GM12878 (cell line): ENCODE measurements around the gene SLC6A8. TPM values are rescaled to one million over a fixed set of nuclear protein-coding genes. Genes with fewer than 3 reads are reported as not detected.

Source experiments
- ATAC-seq: fragments of 200-7000 bp; cut with Tn5 transposase; 3 replicates; pipeline ENCODE4 v1.9.1; 2020; ENCODE audit warnings: mild to moderate bottlenecking, moderate library complexity
- BruUV-seq: library from RNA; stranded (reverse); fragments of 400-500 nt; replicated peaks from 2 replicates; lab custom pipeline; 2021; lab: Mats Ljungman, UMichigan
- CTCF ChIA-PET: fragments of 300-600 bp; sonication (Branson Sonifier 250); formaldehyde crosslinking; extraction: SDS; loops from one replicate; lab custom pipeline; 2021; ENCODE audit warnings: inconsistent platforms; lab: Yijun Ruan, JAX
- POLR2A ChIA-PET: fragments of 350-600 bp; formaldehyde crosslinking; extraction: SDS; loops from one replicate; lab custom pipeline; 2021; ENCODE audit warnings: inconsistent platforms; lab: Charles Lee
- RAD21 ChIA-PET: fragments of 300-600 bp; sonication (Branson Sonifier 250); formaldehyde crosslinking; loops from one replicate; lab custom pipeline; 2023; ENCODE audit warnings: antibody characterized with exemption; ENCODE audit not compliant: unreplicated experiment; lab: Charles Lee
- SMC1A ChIA-PET: fragments of 300-600 bp; sonication (Branson Sonifier 250); formaldehyde crosslinking; loops from one replicate; lab custom pipeline; 2023; ENCODE audit not compliant: unreplicated experiment, uncharacterized antibody; lab: Charles Lee
- DNase-seq: peaks from one replicate; pipeline ENCODE4 v3.0.0-alpha.2; 2011; ENCODE audit warnings: low read depth, low spot score
- FAIRE-seq: peaks from 3 replicates; lab custom pipeline; 2011; peaks lifted over from hg19 to GRCh38; lab: Jason Lieb, UNC
- H2AFZ ChIP-seq: 2 replicates; pipeline ENCODE4 v1.6.0; 2011; ENCODE audit warnings: low read depth, low read length, control low read depth; ENCODE audit not compliant: control insufficient read depth
- H3K27ac ChIP-seq: 2 replicates; pipeline ENCODE4 v1.5.1; 2011; ENCODE audit warnings: control low read depth; ENCODE audit not compliant: control insufficient read depth, insufficient read depth
- H3K27me3 ChIP-seq, 2 experiments: replicated peaks in 1 of 2; 2 replicates each; pipeline versions ENCODE4 v1.6.0 to v1.6.1; 2011; ENCODE audit warnings: low read length in 1 of 2; ENCODE audit not compliant: control insufficient read depth in 2 of 2, insufficient read depth in 2 of 2
- H3K36me3 ChIP-seq, 2 experiments: 2 replicates each; pipeline ENCODE4 v1.5.1; 2011; ENCODE audit warnings: low read length in 1 of 2; ENCODE audit not compliant: control insufficient read depth in 2 of 2, insufficient read depth in 2 of 2
- H3K4me1 ChIP-seq: 2 replicates; pipeline ENCODE4 v1.6.1; 2011; ENCODE audit warnings: mild to moderate bottlenecking, low read length, moderate library complexity, mixed read lengths; ENCODE audit not compliant: control insufficient read depth, insufficient read depth
- H3K4me2 ChIP-seq: 2 replicates; pipeline ENCODE4 v1.6.0; 2011; ENCODE audit warnings: control low read depth; ENCODE audit not compliant: control insufficient read depth, insufficient read depth
- H3K4me3 ChIP-seq: fragments of 200-600 bp; sonication (generic); 2 replicates; pipeline ENCODE4 v1.5.1; 2016
- H3K79me2 ChIP-seq: 2 replicates; pipeline ENCODE4 v1.6.0; 2011; ENCODE audit warnings: low read length; ENCODE audit not compliant: control insufficient read depth, insufficient read depth
- H3K9ac ChIP-seq: 2 replicates; pipeline ENCODE4 v1.8.0; 2011; ENCODE audit warnings: low read length, control low read depth, mixed read lengths; ENCODE audit not compliant: control insufficient read depth, insufficient read depth
- H3K9me3 ChIP-seq: replicated peaks from 3 replicates; pipeline ENCODE4 v1.5.1; 2011; ENCODE audit warnings: mild to moderate bottlenecking, low read length; ENCODE audit not compliant: control insufficient read depth, insufficient read depth
- H4K20me1 ChIP-seq: 2 replicates; pipeline ENCODE4 v1.6.0; 2011; ENCODE audit not compliant: control insufficient read depth, insufficient read depth
- BHLHE40 ChIP-seq, 2 experiments: fragments of 450-650 bp in 1 of 2; IDR thresholded peaks; 2 replicates each; pipeline ENCODE4 v1.6.1; 2011 to 2017; ENCODE audit warnings: low read depth in 2 of 2, borderline replicate concordance in 1 of 2, improper control_type of control experiment in 1 of 2, low read length in 1 of 2, mild to moderate bottlenecking in 1 of 2
- BRCA1 ChIP-seq: IDR thresholded peaks from 2 replicates; pipeline ENCODE4 v1.6.1; 2011; ENCODE audit warnings: low read depth, low read length, improper control_type of control experiment
- CTCF ChIP-seq, 3 experiments: IDR thresholded peaks in 2 of 3; conservative IDR thresholded peaks in 1 of 3; 2 replicates each; pipeline ENCODE4 v1.5.1; 2011; ENCODE audit warnings: low read depth in 3 of 3, low read length in 3 of 3, mild to moderate bottlenecking in 3 of 3, control low read depth in 2 of 3, moderate library complexity in 2 of 3, inconsistent platforms in 1 of 3, mixed read lengths in 1 of 3; ENCODE audit not compliant: control insufficient read depth in 2 of 3, insufficient read depth in 1 of 3; ENCODE audit errors: extremely low read depth in 1 of 3
- GATAD2B ChIP-seq: fragments of 450-650 bp; conservative IDR thresholded peaks from 2 replicates; pipeline ENCODE4 v1.6.1; 2017; ENCODE audit warnings: low read depth, mild to moderate bottlenecking, moderate library complexity
- MEF2B ChIP-seq: fragments of 450-650 bp; IDR thresholded peaks from 2 replicates; pipeline ENCODE4 v1.6.1; 2018; ENCODE audit warnings: mild to moderate bottlenecking, moderate library complexity; ENCODE audit not compliant: partially characterized antibody, poor library complexity, severe bottlenecking
- NFYA ChIP-seq: IDR thresholded peaks from 2 replicates; pipeline ENCODE4 v1.6.1; 2011; ENCODE audit warnings: low read depth, mild to moderate bottlenecking, low read length, improper control_type of control experiment, borderline replicate concordance
- NFYB ChIP-seq: IDR thresholded peaks from 2 replicates; pipeline ENCODE4 v1.6.1; 2011; ENCODE audit warnings: low read depth, mild to moderate bottlenecking, low read length, improper control_type of control experiment, moderate library complexity; ENCODE audit not compliant: insufficient read depth
- PAX8 ChIP-seq: fragments of 450-650 bp; IDR thresholded peaks from 2 replicates; pipeline ENCODE4 v1.6.1; 2017; ENCODE audit warnings: mild to moderate bottlenecking, moderate library complexity
- RB1 ChIP-seq: fragments of 450-650 bp; formaldehyde crosslinking; IDR thresholded peaks from 2 replicates; pipeline ENCODE4 v1.6.1; 2017; ENCODE audit warnings: mild to moderate bottlenecking, borderline replicate concordance
- RELA ChIP-seq: fragments of 450-650 bp; IDR thresholded peaks from 2 replicates; pipeline ENCODE4 v1.8.0; 2014; ENCODE audit warnings: borderline replicate concordance; ENCODE audit not compliant: partially characterized antibody
- RELB ChIP-seq: fragments of 450-650 bp; IDR thresholded peaks from 2 replicates; pipeline ENCODE4 v1.6.1; 2017; ENCODE audit warnings: low read depth, mild to moderate bottlenecking, moderate library complexity
- TAF1 ChIP-seq: IDR thresholded peaks from 2 replicates; pipeline ENCODE4 v1.6.1; 2011; ENCODE audit warnings: mild to moderate bottlenecking, low read depth, low read length, borderline replicate concordance
- USF1 ChIP-seq: IDR thresholded peaks from 2 replicates; pipeline ENCODE4 v1.6.1; 2011; ENCODE audit warnings: borderline replicate concordance, low read depth, mild to moderate bottlenecking, moderate library complexity, mixed read lengths, low read length; ENCODE audit not compliant: insufficient read depth; ENCODE audit errors: extremely low read length
- ZBTB33 ChIP-seq: fragments of 450-650 bp; IDR thresholded peaks from 2 replicates; pipeline ENCODE4 v1.6.1; 2017; ENCODE audit warnings: mild to moderate bottlenecking
- WGBS: methylation state at CpG from one replicate; pipeline ENCODE4 v1.1.6; 2016; ENCODE audit warnings: low lambda C conversion rate; ENCODE audit not compliant: insufficient replicate concordance, insufficient coverage; ENCODE audit errors: missing lambda C conversion rate; 5-methylcytosine and 5-hydroxymethylcytosine counted together
- in situ Hi-C: fragments of 300-500 bp; cut with MboI; formaldehyde crosslinking; loops from 9 replicates; pipeline ENCODE4 v1.14.3; 2018; ENCODE audit warnings: mixed read lengths
- intact Hi-C: fragments of 100-400 bp; cut with micrococcal nuclease; formaldehyde crosslinking; loops from one replicate; pipeline ENCODE4 v1.14.2; 2022; ENCODE audit not compliant: unreplicated experiment
- polyA plus RNA-seq, 11 experiments: library from polyadenylated mRNA; depleted of rRNA in 4 of 11; unstranded in 6 of 11; stranded (reverse) in 5 of 11; fragments of >200 nt; fragmentation: Nextera tagmentation in 4 of 11; fragmentation: Illumina TruSeq in 1 of 11; extraction: Ambion mirVana in 4 of 11; extraction: Trizol in 1 of 11; gene quantifications; 1 replicate in 1 of 11; 2 replicates in 10 of 11; pipeline versions ENCODE4 v1.2.1 to v1.2.3, GENCODE V29; 2011 to 2016; ENCODE audit warnings: inconsistent platforms in 2 of 11, missing spikeins in 2 of 11, low read depth in 1 of 11
- total RNA-seq, 4 experiments: library from RNA; depleted of rRNA in 3 of 4; stranded (reverse); fragments of >200 nt in 3 of 4; fragmentation: Illumina TruSeq in 1 of 4; extraction: Trizol in 1 of 4; gene quantifications; 2 replicates each; pipeline versions ENCODE4 v1.2.1 to v1.2.3, GENCODE V29; 2013 to 2021
- TF ChIP-seq, protein P1 (sequence below): IDR thresholded peaks from 2 replicates; pipeline ENCODE4 v1.6.1; 2011; ENCODE audit warnings: low read depth, low read length, improper control_type of control experiment, borderline replicate concordance

Gene SLC6A8
- total and polyA plus RNA-seq, 10 of the 15 experiments (the other 5 are each of a cell fraction or from before 2014, with no cell fraction given) = 0.01 to 0.72 (median 0.17) TPM; not detected in 6

DNA sequence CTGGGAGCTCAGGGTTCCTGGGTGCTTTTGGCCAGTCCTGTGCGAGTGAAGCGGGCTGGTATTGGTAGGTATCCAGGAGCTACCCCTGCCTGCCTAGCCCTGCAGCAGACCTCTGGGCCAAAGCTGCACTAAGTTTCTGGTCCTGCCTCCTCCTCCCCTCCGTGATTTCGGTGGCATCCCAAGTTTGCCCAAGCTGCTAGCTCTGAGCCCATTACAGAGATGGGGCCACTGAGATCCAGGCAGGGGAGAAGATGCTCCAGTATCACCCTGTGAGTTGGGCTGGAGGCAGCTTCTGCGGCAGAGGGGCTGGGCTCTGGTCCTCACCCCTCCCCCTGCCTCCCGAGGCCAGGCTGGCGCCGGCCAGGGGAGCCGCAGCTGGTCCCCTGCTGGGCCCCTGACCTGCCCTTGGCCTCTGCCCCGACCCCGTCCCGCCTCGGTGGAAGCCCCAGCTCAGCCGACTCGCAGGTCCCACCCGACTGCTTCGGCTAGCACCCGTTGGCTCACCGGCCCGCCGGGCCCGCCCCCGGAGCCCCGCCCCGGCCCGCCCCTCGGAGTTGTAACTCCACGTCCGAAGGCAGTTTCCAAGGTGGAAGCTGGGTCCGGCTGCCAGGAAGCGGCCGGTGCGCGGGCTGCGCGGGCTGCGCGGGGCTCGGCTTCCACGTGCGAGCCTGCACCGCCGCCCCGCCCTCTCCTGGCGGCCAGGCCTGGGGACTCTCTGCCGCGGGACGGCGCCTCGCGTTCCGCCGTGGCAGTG lies 40.9 kb upstream of the SLC6A8 start, which contains the start of gene DUSP9:
DUSP9 (plus strand) TSS at position 584 of the 754 bp plus-strand sequence. CDS start 751 bp downstream, outside the sequence.
- no peaks in the 10 kb centered on the region for H3K4me1 ChIP-seq
- peaks cover 0 to 2% of the 10 kb centered on the region in 2 experiments; a peak in 2 of 4 replicates for H3K27me3 ChIP-seq
- H3K9ac ChIP-seq = no peak within 1 kb of the TSS
- intact Hi-C loops (no loop called here), in situ Hi-C loops (no loop called here)
- ChIA-PET RAD21 (no interaction called here), CTCF (interaction anchor here (1.2 to 2.1 kb wide), 5 partner anchors 13 to 107 kb away, joined by 3 to 7 read pairs (median 4); no protein-coding TSS in a partner anchor), SMC1A (no interaction called here), POLR2A (no interaction called here)
- H2AFZ ChIP-seq = no peak within 1 kb of the TSS
- H3K36me3 ChIP-seq = no peaks in the 10 kb centered on the region
- BruUV-seq = no TSS peak
- no peak within 1 kb of the TSS for H3K27ac ChIP-seq
- WGBS = 53% methylated on average over 33 of the region's 53 CpGs
- no peak within 1 kb of the TSS for H3K4me2 ChIP-seq
- no peak for DNase-seq
- no peak within 1 kb of the TSS for H3K4me3 ChIP-seq
- ATAC-seq = no peak
- H4K20me1 ChIP-seq = no peaks in the 10 kb centered on the region
- no peaks in the 10 kb centered on the region; the same call in 2 of the 3 replicates for H3K9me3 ChIP-seq
- H3K79me2 ChIP-seq = no peaks in the 10 kb centered on the region
- FAIRE-seq = no peak
- TF ChIP-seq, protein P1, sequence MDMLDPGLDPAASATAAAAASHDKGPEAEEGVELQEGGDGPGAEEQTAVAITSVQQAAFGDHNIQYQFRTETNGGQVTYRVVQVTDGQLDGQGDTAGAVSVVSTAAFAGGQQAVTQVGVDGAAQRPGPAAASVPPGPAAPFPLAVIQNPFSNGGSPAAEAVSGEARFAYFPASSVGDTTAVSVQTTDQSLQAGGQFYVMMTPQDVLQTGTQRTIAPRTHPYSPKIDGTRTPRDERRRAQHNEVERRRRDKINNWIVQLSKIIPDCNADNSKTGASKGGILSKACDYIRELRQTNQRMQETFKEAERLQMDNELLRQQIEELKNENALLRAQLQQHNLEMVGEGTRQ = no peak
- no peak for TF ChIP-seq NFYB
- TF ChIP-seq RB1 = no peak
- no peak for TF ChIP-seq BRCA1
- TF ChIP-seq GATAD2B = no peak
- no peak for TF ChIP-seq MEF2B
- no peak for TF ChIP-seq TAF1
- TF ChIP-seq RELB = no peak
- no peak for TF ChIP-seq RELA
- no peak for TF ChIP-seq USF1
- no peak for TF ChIP-seq BHLHE40 (IDR thresholded peaks at IDR 0.05; ENCODE audit: borderline replicate concordance in 1 of 2, low read depth in 2 of 2, low read length in 1 of 2)
- TF ChIP-seq CTCF (IDR thresholded peaks at IDR 0.05 in 2 of 3, conservative IDR thresholded peaks at IDR 0.05 in 1 of 3; ENCODE audit: control insufficient read depth in 2 of 3, extremely low read depth in 1 of 3, insufficient read depth in 1 of 3, low read depth in 3 of 3, low read length in 3 of 3) = no peak
- TF ChIP-seq ZBTB33 = no peak
- no peak for TF ChIP-seq PAX8
- no peak for TF ChIP-seq NFYA
